Testis (tissue), 3 donors: ENCODE results near the gene NHEJ1. TPM values are rescaled to one million over a fixed set of nuclear protein-coding genes. Genes with fewer than 3 reads are reported as not detected.

Source experiments
- DNase-seq: peaks from one replicate; pipeline ENCODE4 v3.0.0-alpha.2; 2019
- H3K27ac ChIP-seq, 2 donors: fragments of 200-600 bp; sonication (generic); one replicate each; pipeline ENCODE4 v1.5.1; 2019
- H3K27me3 ChIP-seq: fragments of 200-600 bp; sonication (generic); one replicate; pipeline ENCODE4 v1.5.1; 2019
- H3K36me3 ChIP-seq: fragments of 200-600 bp; sonication (generic); one replicate; pipeline ENCODE4 v1.5.1; 2017; ENCODE audit warnings: low read depth; ENCODE audit errors: missing control alignments
- H3K4me1 ChIP-seq: fragments of 200-600 bp; sonication (generic); one replicate; pipeline ENCODE4 v1.5.1; 2019
- H3K4me3 ChIP-seq, 2 donors: fragments of 200-600 bp; sonication (generic); one replicate each; pipeline ENCODE4 v1.5.1; 2017 to 2019
- H3K9me3 ChIP-seq: fragments of 200-600 bp; sonication (generic); one replicate; pipeline ENCODE4 v1.5.1; 2017
- POLR2A ChIP-seq: fragments of 450-650 bp; IDR thresholded peaks from one replicate; pipeline ENCODE4 v1.6.1; 2017; ENCODE audit warnings: antibody characterized with exemption, mild to moderate bottlenecking, moderate library complexity
- WGBS, 2 donors: methylation state at CpG; one replicate each; pipeline ENCODE4 v1.1.5; 2018; 5-methylcytosine and 5-hydroxymethylcytosine counted together
- intact Hi-C: fragments of 100-400 bp; cut with DNase I; formaldehyde crosslinking; loops from one replicate; pipeline ENCODE4 v1.15.1; 2023; ENCODE audit warnings: low total_unique reads
- polyA plus RNA-seq: library from polyadenylated mRNA; stranded (reverse); fragments of 350-450 nt; fragmentation: Illumina TruSeq; extraction: RNeasy Lipid Tissue Mini Kit (QIAGEN cat#74804); gene quantifications from one replicate; pipeline ENCODE4 v1.2.3, GENCODE V29; 2014; ENCODE audit warnings: low read depth, low replicate concordance; ENCODE audit not compliant: insufficient read depth
- total RNA-seq, 2 donors: library from RNA; depleted of rRNA; stranded (reverse); fragments of >200 nt; gene quantifications; one replicate each; pipeline ENCODE4 v1.2.3, GENCODE V29; 2016
- TF ChIP-seq, protein P1 (sequence below), 3 experiments: fragments of 450-650 bp in 2 of 3; fragments of 200-600 bp in 1 of 3; sonication (generic) in 1 of 3; IDR thresholded peaks; one replicate each; pipeline ENCODE4 v1.5.1; 2016 to 2019; ENCODE audit warnings: antibody characterized with exemption in 3 of 3, mild to moderate bottlenecking in 2 of 3, moderate library complexity in 1 of 3

NHEJ1 gene
- total and polyA plus RNA-seq, 3 donors from 2014 or later, result 33.4 to 67.0 (median 38.5) TPM

DNA sequence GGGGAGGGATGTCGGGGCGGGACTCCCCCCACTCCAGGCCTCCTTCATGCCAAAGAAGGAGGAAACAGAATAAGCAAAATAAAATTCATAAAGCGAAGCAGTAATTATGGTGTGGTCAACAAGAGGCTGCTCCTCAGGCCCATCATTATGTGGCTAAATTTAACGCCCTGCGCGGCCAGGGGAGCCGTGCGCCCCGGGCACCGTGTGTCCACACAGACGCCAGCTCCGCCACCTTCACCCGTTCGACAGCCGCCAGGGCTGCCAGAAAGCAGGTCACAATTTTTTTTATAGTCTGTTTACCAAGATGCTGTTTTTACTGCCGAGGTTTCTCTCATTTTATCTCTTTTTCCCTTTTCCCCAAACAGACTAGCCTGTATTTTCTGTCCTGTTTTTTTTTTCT is 31.0 kb downstream of the NHEJ1 start:
- intact Hi-C loops, result no loop called here
- no peak overlapping the region for H3K27ac ChIP-seq
- H3K4me1 ChIP-seq, result peaks cover 17% of the 10 kb centered on the region
- H3K36me3 ChIP-seq, result no peaks in the 10 kb centered on the region
- no peak for DNase-seq
- H3K9me3 ChIP-seq, result no peaks in the 10 kb centered on the region
- 87 to 88% methylated on average over 16 of the region's 16 CpGs for WGBS, 2 donors
- H3K27me3 ChIP-seq, result no peaks in the 10 kb centered on the region
- TF ChIP-seq, protein P1, sequence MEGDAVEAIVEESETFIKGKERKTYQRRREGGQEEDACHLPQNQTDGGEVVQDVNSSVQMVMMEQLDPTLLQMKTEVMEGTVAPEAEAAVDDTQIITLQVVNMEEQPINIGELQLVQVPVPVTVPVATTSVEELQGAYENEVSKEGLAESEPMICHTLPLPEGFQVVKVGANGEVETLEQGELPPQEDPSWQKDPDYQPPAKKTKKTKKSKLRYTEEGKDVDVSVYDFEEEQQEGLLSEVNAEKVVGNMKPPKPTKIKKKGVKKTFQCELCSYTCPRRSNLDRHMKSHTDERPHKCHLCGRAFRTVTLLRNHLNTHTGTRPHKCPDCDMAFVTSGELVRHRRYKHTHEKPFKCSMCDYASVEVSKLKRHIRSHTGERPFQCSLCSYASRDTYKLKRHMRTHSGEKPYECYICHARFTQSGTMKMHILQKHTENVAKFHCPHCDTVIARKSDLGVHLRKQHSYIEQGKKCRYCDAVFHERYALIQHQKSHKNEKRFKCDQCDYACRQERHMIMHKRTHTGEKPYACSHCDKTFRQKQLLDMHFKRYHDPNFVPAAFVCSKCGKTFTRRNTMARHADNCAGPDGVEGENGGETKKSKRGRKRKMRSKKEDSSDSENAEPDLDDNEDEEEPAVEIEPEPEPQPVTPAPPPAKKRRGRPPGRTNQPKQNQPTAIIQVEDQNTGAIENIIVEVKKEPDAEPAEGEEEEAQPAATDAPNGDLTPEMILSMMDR (IDR thresholded peaks at IDR 0.05), result no peak
- TF ChIP-seq POLR2A, result no peak
- no peak overlapping the region for H3K4me3 ChIP-seq

DNA sequence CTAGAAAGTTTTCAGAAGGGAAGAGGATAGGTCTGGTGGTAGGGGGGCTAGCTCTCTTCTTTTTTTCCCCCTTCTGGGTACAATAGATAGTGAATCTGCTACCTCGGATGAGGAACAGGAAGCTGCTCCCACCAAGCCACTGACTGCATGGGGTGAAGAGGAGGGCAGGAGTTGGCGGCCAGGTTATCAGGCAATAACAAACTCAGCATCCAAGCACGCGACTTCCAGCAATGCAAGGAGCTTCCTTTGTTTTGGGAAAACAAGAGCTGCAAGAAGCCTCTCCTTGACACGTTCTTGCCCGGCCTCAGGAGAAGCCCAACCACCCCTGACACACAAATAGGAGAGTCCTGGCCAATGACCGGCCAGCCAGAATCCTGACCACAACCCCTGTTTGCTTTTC is 32.2 kb downstream of the NHEJ1 start:
- 77 to 84% methylated on average over 7 of the region's 7 CpGs for WGBS, 2 donors

DNA sequence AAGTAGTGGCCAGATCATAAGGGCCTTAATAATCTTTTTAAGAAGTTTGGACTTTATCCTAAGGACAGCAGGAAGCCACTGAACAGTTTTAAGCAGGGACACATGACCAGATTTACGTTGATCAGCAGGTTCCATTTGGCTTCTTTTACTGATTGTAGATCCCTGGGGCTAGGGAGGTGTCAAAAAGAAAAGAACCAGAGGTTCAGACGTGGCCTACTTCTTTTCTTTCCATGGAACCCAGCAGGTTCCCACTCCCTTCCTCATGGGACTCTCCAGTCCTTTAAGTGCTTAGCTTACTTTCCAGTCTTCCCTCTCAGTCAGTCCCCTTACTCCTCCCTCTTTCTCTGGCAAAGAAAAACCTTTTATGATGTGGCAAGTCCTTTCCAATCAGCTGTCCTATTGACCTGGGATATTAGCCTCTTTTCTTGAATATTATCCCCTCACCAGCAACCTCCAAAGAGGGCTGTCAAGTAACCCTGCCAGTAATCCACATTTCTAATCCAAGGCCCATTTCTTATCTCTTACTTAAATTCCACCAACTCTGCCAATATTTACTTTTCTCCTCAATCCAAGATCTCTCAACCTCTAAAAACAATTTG is 33.5 kb downstream of the NHEJ1 start:
- intact Hi-C loops, result no loop called here
- 49 to 54% methylated on average over 2 of the region's 2 CpGs for WGBS, 2 donors
- H3K36me3 ChIP-seq, result no peaks in the 10 kb centered on the region
- H3K4me1 ChIP-seq, result peaks cover 20% of the 10 kb centered on the region
- H3K4me3 ChIP-seq, result no peak overlapping the region
- no peak for TF ChIP-seq POLR2A
- TF ChIP-seq, protein P1 (IDR thresholded peaks at IDR 0.05), result no peak
- no peaks in the 10 kb centered on the region for H3K9me3 ChIP-seq
- no peaks in the 10 kb centered on the region for H3K27me3 ChIP-seq
- DNase-seq, result no peak
- H3K27ac ChIP-seq, result peak overlapping the region in 1 of 2 donors; percentile 26

More for the DNA sequence above, 32.2 kb downstream of the NHEJ1 start:
- intact Hi-C loops, result no loop called here
- H3K4me3 ChIP-seq, result no peak overlapping the region
- DNase-seq, result no peak
- H3K9me3 ChIP-seq, result no peaks in the 10 kb centered on the region
- H3K4me1 ChIP-seq, result peaks cover 20% of the 10 kb centered on the region
- H3K27me3 ChIP-seq, result no peaks in the 10 kb centered on the region
- TF ChIP-seq, protein P1 (IDR thresholded peaks at IDR 0.05), result no peak
- TF ChIP-seq POLR2A, result no peak
- H3K36me3 ChIP-seq, result no peaks in the 10 kb centered on the region
- H3K27ac ChIP-seq, result no peak overlapping the region

DNA sequence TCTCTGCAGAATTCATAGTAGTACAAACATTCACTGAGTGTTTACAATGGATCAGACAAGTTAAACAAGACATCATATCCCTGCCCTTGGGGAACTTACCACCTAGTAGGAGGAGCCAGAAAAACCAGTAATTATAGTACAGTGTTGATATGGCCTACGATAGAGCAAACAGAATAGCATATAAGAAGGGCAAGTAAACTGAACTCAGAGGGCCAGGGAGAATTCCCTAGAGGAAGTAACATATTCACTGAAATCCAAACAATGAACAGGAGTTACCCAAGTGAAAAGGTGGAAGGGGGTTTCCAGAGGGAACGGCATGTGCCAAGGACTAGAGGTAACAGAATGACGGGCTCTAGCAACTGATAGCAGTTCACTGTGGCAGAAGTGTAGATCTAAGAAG is 34.1 kb downstream of the NHEJ1 start:
- no peak for DNase-seq
- H3K4me3 ChIP-seq, result no peak overlapping the region
- peak overlapping the region in 1 of 2 donors; percentile 26 for H3K27ac ChIP-seq
- TF ChIP-seq, protein P1 (IDR thresholded peaks at IDR 0.05), result no peak
- TF ChIP-seq POLR2A, result no peak
- 71 to 79% methylated on average over 3 of the region's 3 CpGs for WGBS, 2 donors
- H3K27me3 ChIP-seq, result no peaks in the 10 kb centered on the region
- intact Hi-C loops, result no loop called here
- no peaks in the 10 kb centered on the region for H3K9me3 ChIP-seq
- H3K4me1 ChIP-seq, result peaks cover 20% of the 10 kb centered on the region
- H3K36me3 ChIP-seq, result no peaks in the 10 kb centered on the region

DNA sequence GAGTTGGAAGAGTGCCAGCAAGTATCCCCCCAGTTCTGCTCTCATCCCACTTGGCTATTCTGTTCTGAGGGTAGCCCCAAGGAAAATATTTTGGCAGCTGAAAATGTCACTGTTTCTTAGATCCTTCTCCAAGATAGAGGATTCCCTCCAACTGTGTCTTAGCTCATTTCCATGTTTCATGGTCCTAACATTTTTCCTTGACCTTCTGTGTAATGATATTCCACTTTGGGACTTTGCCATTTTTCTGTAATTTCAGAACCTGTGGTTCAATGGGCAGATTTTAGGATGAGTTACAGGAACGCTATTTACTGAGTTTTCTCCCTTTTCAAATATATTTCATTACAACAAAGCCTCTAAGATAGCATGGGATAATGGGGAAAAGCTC is 34.7 kb downstream of the NHEJ1 start:
- Histone ChIP-seq H3K4me1 (peaks cover 20% of the 10 kb centered on the region), H3K4me3 (no peak overlapping the region), H3K9me3 (no peaks in the 10 kb centered on the region), H3K36me3 (no peaks in the 10 kb centered on the region), H3K27ac (peak overlapping the region; percentile 47 to 68), H3K27me3 (no peaks in the 10 kb centered on the region)
- WGBS, 2 donors, result 80 to 92% methylated on average over 1 of the region's 1 CpG
- no peak for DNase-seq
- no peak for TF ChIP-seq POLR2A
- TF ChIP-seq, protein P1 (IDR thresholded peaks at IDR 0.05), result no peak
- intact Hi-C loops, result no loop called here
